NCI-H1694 (cell line): ENCODE results near the gene SCAANT1.

ENCODE experiments used
- DNase-seq: peaks from one replicate; lab custom pipeline; 2025; lab: John Stamatoyannopoulos, UW

Gene SCAANT1

GRCh38 chr3:63863150-63864007, 48.8 kb downstream of the SCAANT1 start, which contains the start of the genes ATXN7 and THOC7:
Gene ATXN7 (plus strand): TSS chr3:63863867. CDS start chr3:63912599, 48,732 bp downstream.
Gene THOC7 (minus strand): TSS chr3:63863805. CDS start chr3:63863790, 15 bp downstream.
- no peak for DNase-seq

GRCh38 chr3:63862804-63863149, 49.4 kb downstream of the SCAANT1 start:
- no peak for DNase-seq
